Measurements from ENCODE around the gene PHF5A.
"Not testable (repeated sequence)": the region's sequence is repeated elsewhere in the genome, so short reads cannot be mapped to it uniquely, and the experiment has no call there.

Gene PHF5A

DNA sequence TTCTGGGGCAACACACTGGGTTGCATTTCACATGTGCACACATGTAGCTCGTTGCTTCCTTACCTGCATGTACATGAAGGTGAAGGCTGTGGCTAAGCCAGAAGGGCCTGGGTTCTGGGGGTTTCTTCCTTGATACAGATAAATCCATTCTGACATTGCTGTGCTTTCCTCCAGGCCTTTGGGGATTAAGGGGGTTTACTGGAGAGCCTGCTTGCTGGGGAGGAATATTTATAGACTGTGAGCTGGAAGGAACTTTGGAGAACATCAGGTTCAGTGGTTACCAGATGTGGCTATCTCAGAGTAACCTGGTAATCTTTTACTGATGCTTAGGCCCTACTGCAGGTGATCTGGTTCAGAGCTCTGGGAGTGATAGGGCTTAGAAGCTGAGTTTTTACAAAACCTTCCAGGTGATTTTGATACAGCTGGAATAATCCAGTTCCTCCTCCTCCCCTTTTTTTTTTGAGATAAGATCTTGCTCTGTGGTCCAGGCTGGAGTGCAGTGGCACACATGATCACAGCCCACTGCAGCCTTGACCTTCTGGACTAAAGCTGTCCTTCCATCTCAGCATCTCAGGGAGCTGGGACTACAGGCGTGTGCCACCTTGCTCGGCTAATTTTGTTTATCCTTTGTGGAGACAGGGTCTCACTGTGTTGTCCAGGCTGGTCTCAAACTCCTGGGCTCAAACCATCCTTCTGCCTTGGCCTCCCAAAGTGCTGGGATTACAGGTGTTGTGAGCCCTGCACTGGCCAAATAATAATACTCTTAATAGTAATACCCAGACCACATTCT is 20.3 kb upstream of the PHF5A start:
- FAIRE-seq (no peak), DNase-seq (ENCODE audit: insufficient read length, low spot score) (no peak)

- DNase-seq (ENCODE audit: insufficient read length, low spot score) (no peak), FAIRE-seq (no peak)
These were observed 19.6 kb upstream of the PHF5A start for GRCh38 chr22:41488076-41488475.

- no peak for FAIRE-seq
These were observed 18.8 kb upstream of the PHF5A start for GRCh38 chr22:41487037-41487935.

GRCh38 chr22:41485033-41485432 is 16.5 kb upstream of the PHF5A start:
- no peak for DNase-seq (ENCODE audit: insufficient read length, low spot score)
- no peak for FAIRE-seq

More at GRCh38 chr22:41487037-41487935, 18.8 kb upstream of the PHF5A start:
- no peak for DNase-seq (ENCODE audit: insufficient read length, low spot score)

- DNase-seq (ENCODE audit: insufficient read length, low spot score): no peak
- no peak for FAIRE-seq
These were observed 13.9 kb upstream of the PHF5A start for GRCh38 chr22:41482319-41482935.

- DNase-seq (ENCODE audit: insufficient read length, low spot score) (no peak), FAIRE-seq (no peak)
These were observed 13.4 kb upstream of the PHF5A start for GRCh38 chr22:41481925-41482318.

GRCh38 chr22:41481131-41481830 is 12.8 kb upstream of the PHF5A start:
- FAIRE-seq: no peak
- DNase-seq (ENCODE audit: insufficient read length, low spot score): no peak

- FAIRE-seq: no peak
- no peak for DNase-seq (ENCODE audit: insufficient read length, low spot score)
These were observed 11.9 kb upstream of the PHF5A start for GRCh38 chr22:41480397-41480735.

DNA sequence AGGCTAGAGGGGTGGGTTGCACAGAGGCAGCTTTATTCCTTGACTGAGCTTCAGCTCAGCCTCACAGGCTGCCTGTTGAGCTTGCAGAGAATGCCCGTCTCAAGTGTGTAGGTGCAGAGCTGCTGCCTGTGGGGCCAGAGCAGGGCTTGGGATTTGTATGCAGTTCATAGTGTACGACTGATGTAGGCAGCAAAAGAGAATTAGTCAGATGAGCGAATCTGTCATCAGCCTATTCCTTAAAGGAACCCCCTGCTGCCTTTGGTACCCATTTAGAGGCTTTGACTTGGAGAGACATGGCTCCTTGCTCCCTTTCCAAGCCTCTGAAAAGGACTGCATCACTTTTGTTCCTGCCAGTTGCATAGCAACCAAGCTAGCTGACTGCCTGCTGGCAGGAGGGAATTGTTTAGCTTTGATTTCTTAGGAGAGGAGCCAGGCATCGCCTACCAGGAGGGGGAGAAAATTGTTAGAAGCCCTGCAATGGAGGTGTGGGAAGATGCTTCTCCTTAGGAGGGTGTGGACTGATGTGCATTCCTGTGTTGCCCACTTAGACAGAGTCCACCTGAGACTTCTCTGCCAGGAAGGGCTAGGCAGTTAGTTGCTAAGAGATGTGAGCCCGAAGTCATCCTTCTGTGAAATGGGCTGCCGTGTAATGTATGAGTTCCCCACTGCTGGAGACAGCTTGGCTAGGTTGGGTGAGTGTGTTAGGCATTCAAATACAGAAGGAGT is 11.3 kb upstream of the PHF5A start:
- DNase-seq (ENCODE audit: insufficient read length, low spot score): no peak
- FAIRE-seq: no peak

DNA sequence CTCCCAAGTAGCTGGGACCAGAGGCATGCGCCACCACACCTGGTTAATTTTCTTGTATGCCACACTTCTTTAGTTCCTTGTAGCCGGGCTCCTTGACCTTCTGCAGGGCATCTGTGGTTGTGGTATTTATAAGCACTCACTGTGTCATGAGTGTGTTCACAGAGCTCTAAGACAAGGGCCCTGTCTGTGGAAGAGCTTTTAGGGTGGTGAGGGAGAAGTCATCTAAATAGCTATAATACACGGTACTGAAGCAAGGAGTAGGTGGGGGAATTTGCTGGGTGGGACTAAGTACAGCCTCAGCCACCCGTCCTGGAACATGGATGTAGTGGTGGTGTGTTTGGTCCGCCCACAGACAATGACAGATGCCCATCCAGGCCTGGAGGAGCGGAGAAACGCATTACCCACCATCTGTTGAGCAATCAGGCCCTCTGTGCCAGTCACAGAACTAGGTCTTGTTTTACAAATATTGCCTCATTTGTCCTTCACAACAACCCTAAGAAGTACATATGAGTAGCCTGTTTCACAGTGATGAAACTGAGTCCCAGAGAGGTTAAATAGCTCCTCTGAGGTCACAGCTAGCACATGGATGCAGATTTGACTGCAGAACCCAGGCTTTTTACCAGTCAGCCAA is 10.5 kb upstream of the PHF5A start:
- FAIRE-seq (no peak), DNase-seq (ENCODE audit: insufficient read length, low spot score) (no peak)

- no peak for DNase-seq (ENCODE audit: insufficient read length, low spot score)
These were observed 10.0 kb upstream of the PHF5A start for GRCh38 chr22:41478473-41478872.

GRCh38 chr22:41474872-41475451 is 6.5 kb upstream of the PHF5A start:
- DNase-seq (ENCODE audit: insufficient read length, low spot score) (no peak), FAIRE-seq (no peak)

More at GRCh38 chr22:41478473-41478872, 10.0 kb upstream of the PHF5A start:
- FAIRE-seq: no peak

GRCh38 chr22:41471568-41471967 is 3.1 kb upstream of the PHF5A start:
- DNase-seq (ENCODE audit: insufficient read length, low spot score) (no peak), FAIRE-seq (no peak)

- FAIRE-seq: no peak
- DNase-seq (ENCODE audit: insufficient read length, low spot score): no peak
These were observed 2.4 kb upstream of the PHF5A start for GRCh38 chr22:41470886-41471285.

DNA sequence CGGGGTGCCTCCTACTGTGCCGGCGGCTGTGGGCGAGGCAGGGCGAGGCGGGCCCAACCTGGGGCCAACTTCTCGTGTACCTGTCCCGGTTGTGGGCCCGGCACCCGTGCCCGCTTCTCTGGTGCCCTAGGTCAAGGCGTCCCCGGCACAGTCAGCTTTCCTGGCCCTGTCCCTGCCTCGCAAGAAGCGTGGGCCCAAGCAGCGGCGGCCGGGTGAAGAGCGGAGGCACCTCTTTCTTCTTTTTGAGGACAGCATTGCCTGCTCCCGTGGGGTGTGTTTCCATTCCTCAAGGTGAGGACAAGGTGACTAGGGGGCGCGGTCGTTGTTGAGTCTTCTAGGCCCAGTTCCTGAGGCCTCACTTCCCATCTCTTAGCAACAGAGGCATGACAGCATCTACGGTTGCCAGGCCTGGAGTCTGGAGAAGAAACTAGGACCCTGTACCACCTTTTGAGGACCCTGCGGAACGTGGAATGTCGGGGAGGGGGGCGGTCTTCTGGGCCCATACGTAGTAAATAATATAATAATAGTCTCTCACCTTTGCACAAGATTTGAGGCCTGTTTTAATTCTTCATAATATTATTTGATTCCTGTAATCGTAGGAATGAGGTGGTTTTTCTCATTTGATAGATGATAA is 843 bp upstream of the PHF5A start:
- FAIRE-seq: no peak
- DNase-seq (ENCODE audit: insufficient read length, low spot score): no peak

DNA sequence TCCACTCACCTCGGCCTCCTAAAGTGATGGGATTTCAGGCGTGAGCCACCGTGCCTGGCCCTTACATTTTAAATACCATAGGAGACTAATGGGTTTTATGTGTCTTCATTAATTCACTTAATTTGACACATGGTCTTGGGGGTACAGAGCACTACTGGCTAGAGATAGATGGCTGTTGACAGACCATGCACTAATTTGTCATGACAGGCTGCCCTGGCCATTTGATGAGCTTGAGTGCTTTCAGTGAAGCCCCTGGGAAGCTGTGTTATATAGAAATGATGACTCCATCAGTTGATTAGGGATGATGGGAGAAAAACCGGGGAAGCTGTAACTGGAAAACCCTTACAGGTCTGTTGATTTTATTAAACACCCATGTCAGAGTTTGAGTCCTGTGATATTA is 6.6 kb downstream of the PHF5A start:
- no peak for FAIRE-seq

GRCh38 chr22:41460071-41460470 is 8.4 kb downstream of the PHF5A start:
- not testable (repeated sequence) for FAIRE-seq; DNase-seq (ENCODE audit: insufficient read length, low spot score)

More for the DNA sequence above, 6.6 kb downstream of the PHF5A start:
- no peak for DNase-seq (ENCODE audit: insufficient read length, low spot score)

DNA sequence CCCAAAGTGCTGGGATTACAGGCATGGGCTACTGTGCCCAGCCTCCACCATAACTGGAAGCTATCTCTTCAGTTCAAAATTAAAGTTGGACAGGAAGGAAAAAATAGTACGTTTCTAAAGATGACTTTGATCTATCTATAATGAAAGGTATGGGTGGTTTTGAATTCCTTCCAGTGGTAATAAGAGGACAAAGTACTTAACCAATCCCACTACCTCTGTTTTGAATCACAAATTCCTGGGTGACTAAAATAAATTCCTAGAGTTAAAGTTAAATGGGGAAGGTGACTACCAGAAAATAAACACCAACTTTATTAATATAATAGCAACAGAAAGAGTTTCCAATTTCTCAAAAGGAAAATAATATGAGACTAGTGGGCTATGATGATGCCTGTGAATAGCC is 9.1 kb downstream of the PHF5A start:
- DNase-seq (ENCODE audit: insufficient read length, low spot score) (no peak), FAIRE-seq (no peak)

Measured in HTR-8/SVneo (cell line).